ENCODE results near the gene MAMSTR.

Gene MAMSTR

DNA sequence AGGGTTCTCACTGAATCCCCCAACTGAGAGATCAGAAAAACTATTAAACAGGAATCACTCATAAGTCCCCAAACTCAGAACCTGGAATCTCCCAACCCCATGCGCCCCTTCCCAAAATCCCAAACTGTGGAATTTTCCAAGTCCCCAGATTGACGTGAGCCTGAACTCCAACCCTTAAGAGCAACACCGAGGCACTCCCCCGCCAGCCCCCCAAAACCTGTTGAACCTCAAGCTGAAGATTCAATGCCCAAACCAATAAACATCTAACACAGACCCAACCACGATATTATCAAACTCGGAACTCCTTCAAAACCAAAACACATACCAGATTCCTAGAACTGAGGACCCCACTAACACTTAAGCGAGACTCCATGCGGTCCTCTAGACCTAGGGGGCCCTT lies 26.6 kb upstream of the MAMSTR start:
- DNase-seq (ENCODE audit: low read depth) = no peak

DNA sequence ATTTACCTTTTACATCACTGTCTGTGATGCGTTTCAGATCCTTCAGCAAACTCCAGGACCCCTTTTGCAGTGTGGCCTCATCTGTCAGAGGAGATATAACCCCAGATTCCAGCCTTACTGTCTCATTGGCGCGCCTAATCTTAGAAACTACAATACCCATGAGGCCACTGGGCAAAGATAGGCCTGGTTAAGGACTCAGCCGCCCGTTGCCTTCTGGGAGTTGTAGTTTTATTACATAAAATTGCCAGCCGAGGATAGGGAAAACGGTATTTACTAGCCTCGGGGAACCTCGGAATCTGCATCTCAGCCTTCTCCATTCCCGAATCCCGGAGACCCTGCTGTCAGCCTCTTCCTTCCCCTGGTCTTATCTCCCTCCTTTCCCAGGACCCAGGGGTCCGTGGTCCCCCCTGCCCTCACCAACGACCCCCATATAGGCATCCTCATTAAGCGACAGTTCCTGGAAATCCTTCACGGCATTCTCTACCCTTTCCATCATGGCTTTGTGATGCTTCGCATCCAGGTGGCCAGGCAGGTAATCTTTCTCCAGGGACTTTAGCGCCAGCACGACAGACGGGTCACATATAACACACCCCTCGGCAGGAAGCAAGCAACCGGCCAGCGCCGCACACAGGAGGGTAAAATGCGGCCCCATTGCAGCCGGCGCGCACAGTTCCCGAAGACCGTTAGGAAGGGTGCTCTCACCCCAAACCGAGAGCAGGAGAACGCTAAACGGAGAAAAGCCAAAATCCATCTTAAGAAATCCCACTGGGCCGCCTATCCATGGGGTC lies 25.9 kb upstream of the MAMSTR start:
- peak; percentile 28 for DNase-seq (ENCODE audit: low read depth)

DNA sequence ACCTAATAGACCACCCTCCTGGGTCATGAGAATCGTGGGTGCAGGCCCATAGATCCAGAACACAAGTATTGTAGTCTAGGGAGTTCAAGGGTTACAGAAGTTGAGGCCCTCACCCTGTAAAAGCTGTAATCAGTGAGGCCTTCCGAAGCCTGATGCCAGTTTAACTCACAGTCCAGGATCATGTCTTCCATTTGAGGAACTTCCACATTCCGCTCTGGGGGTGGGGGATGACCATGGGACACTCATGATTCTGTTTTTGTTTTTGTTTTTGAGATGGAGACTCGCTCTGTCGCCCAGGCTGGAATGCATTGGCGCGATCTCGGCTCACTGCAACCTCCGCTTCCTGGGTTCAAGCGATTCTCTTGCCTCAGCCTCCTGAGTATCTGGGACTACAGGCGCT lies 22.6 kb upstream of the MAMSTR start:
- DNase-seq (ENCODE audit: low read depth) = no peak

DNA sequence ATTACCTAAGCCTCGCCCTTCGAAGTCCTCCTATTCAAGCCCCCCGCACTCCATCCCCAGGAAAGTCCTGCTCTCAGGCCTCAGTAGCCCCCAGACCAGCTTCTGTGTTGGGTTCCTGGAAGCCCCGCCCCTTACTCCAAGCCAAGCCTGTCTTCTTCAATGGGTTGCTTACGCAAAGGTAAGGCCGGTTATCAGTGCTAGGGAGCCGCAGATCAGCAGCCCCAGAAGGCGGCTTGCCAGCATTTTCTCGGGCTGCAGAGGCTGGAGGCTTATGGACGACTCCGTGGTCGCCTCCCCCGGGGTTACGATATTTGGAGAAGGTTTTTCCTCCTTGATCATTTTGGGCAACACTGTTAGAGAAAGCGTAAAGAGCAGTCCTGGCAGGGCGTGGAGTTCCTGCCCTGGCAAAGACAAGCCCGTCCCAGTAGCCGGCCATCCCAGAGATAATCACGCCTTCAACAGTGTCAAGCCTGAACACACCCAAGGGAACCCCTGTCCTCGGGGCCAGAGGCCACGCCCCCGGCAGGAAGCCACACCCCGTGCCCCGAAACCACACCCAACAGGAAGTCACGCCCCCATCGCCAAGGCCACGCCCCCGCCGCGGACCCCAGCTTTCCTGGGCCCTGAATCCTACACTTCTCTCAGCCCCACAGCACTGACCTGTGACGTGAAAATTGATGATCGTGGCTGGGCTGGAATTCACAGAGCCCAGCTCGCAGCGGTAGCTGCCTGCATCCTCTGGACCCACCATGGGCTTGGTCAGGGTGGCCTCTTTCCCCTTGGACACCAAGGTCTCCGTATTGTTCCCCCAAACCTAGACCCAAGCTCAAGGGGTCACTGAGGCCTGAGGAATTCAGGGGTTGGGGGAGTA lies 21.8 kb upstream of the MAMSTR start:
- no peak for DNase-seq (ENCODE audit: low read depth)

DNA sequence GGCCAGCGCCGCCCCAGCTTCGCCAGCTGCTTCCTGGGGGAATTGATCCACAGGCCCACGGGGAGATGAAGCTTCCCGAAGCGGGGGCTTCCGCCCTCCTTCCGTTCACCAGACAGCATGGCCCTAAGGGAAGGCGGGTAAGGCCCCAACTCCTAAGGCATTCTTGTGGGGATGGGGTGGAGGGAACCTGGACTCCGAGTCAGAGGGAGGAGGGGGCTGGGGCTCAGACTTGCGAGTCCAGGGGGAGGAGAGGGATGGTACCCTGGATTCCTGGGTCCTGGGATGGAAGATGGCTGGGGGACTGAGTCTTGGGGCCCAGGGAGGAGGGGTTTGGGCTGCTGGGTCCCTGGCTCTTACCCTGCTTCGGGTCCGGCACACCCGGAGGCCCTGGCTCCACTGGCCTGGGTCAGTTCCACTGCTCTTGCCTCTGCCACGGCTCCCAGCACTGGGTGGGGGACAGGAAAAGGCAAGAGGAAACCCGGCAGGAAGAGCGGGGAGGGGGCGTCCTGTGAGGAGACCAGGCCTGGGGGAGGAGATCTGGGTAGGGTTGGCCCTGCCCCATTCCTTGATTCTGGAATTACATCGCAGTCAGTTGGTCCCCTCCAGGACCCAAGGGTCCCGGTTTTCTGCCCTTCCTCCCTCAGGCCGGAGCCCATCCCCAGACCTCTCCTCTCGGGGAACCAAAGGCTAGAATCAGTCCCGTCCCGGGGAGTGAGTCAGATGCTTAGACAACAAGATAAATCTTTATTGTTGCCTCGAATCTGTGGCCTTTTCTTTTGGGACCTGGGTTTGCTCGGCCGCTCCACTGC lies 20.8 kb upstream of the MAMSTR start, which contains the start of gene RASIP1:
TSS of gene RASIP1 (minus strand) at position 447 of the 809 bp plus-strand sequence. CDS start at position 119, 328 bp downstream.
- no peak for DNase-seq (ENCODE audit: low read depth)

DNA sequence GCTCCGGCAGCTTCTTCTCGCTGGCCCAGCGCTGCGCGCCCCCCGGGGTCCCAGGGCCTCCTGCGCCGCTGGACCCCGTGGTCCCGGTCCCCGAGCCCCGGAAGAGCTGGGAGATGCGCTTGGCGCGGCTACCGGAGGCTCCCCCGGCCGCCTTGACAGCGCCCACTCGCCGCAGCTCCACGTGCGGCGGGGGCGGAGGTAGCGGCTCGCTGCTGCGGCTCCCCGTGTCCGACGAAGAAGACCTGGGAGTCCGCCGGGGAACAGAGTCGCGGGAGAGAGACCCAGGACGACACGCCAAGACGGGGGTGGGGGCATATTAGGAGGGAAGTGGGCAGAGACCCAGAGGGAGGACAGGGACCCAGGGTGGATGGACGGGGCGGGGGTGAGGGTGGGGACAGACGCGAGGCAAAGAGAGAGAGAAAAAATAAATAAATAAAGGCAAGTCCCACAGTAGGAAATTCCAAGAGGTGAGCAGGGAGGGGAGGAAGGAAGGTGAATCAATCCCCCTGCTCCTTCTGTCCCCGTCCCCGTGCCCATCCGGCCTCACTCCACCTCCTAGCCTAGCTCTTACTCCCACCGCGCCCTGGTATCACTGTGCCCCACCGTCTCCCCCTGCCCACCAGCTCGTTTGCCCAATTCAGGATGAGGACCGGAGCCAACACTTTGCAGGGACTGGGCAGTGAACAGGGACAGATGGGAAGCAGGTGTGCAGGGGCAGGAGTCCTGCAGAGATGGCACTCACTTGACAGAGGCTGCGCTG lies 20.1 kb upstream of the MAMSTR start:
- no peak for DNase-seq (ENCODE audit: low read depth)

DNA sequence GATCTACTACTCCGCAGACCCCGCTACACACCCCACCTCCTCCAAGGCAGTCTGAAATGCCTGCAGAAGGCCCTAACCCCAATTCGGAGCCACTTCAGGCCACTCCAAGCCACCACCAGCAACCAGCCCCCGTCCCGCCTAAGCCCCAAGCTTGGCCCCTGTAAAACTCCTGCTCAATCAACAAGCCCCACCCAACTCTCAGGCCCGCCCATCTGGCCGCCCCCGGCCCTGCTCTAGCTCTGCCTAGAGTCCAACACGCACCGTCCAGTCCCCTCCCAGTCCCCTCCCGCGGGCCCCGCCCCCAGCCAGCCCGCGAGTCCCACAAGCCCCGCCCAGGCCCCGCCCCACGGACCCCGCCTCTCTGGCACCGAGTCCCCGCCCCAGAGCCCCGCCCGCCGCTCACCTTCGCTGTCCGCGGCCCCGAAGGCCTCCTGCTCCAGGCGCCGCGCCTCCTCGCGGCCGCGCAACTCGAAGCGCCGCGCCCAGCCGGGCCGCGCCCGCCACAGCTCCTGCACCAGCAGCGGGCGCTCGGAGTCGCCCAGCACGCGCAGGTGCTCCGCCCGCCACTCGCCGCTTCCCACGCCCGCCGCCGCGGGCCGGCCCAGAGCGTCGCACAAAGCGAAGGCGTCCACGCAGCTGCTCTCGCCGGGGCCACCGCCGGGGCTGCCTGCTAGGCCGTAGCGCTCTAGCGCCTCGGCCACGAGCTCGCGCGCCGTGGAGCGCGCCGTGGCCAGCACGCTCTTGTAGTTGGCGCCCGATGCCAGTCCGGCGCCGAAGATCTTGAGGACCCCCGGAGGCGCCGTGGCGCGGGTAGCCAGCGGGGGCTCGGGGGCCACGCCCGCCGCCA lies 19.3 kb upstream of the MAMSTR start:
- peak; percentile 87 for DNase-seq (ENCODE audit: low read depth)

DNA sequence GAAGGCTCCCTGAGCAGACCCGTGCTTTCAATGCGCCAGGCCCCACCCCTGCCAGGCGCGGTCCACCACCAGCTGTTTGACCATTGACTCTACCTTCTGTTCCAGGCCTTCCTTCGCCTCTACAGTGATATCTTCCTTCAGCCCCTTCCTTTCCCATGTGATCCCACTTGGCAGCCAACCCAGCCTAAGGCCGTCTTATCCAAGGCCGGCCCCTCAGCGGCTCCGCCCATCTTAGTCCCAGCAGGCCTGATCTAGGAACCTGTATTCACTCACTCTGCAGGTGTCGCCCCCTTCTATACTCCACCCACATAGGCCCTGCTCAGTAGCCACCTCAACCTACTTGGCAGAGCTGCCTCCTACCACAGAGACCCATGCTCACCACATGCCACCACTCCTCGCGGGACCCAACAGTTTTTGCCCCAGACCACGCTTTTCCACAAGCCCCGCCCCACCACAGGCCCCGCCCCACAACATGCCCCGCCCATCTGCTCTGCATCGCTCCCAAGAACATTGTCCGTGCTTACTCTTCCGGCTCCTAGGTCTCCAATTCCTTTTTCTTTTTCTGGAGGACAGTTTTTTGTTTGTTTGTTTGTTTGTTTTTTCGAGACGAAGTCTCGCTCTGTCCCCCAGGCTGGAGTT lies 18.0 kb upstream of the MAMSTR start:
- no peak for DNase-seq (ENCODE audit: low read depth)

DNA sequence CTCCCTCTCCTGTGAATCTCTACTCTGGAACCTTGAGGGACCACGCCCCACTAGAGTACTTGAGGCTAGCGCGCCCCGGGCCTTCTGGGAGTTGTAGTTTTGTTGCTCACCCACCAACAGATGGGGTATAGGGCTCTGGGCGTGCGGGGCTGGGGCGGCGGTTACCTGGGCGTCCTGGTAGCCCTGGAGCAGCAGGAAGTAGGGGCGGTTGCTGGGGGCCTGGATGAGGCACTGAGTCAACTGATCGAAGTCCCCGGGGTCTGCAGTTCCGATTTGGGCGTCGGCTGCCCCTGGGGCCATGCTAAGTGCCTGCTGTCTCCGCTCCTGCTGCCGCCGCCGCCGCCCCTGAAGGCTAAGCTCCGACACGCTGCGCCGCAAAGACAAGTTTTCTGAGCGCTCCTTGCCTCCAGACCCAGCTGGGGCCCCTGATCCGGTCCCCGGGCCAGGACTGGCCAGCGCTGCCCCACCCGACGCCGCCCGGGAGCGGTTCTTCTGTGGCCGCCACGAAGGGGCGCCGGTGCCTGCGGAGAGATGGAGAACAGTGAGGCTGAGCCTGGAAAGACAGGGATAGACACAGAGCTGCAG lies 15.6 kb upstream of the MAMSTR start:
- DNase-seq (ENCODE audit: low read depth) = no peak

DNA sequence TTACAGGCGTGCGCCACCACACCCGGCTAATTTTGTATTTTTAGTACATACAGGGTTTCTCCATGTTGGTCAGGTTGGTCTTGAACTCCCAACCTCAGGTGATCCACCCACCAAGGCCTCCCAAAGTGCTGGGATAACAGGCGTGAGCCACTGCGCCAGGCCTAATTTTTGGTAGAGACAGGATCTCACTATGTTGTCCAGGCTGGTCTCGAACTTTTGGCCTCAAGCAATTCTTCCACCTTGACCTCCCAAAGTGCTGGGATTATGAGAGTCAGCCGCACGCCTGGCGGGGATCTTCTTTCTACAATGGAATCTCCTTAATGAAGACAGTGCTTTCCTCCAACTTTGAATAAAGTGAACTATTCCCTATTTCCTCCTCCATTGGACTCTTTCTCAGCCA lies 15.1 kb upstream of the MAMSTR start:
- no peak for DNase-seq (ENCODE audit: low read depth)

DNA sequence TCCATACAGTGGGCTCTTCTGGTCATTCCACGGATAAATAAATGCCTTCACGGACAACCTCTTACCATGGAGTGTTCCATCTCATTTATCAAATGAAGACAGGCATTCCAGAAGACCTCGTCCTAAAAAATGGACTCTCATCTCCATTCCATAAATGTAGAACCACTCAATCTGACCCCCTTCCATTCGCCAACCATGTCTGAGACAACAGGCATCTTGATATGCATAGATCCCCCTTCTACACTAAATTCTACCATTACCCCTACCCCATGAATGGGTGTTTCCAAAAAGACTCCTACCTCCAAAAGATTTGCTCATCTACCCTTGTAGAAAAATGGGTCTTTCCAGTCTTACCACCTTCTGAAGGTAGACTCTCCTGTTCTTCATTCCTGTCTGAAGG lies 11.9 kb upstream of the MAMSTR start:
- no peak for DNase-seq (ENCODE audit: low read depth)

DNA sequence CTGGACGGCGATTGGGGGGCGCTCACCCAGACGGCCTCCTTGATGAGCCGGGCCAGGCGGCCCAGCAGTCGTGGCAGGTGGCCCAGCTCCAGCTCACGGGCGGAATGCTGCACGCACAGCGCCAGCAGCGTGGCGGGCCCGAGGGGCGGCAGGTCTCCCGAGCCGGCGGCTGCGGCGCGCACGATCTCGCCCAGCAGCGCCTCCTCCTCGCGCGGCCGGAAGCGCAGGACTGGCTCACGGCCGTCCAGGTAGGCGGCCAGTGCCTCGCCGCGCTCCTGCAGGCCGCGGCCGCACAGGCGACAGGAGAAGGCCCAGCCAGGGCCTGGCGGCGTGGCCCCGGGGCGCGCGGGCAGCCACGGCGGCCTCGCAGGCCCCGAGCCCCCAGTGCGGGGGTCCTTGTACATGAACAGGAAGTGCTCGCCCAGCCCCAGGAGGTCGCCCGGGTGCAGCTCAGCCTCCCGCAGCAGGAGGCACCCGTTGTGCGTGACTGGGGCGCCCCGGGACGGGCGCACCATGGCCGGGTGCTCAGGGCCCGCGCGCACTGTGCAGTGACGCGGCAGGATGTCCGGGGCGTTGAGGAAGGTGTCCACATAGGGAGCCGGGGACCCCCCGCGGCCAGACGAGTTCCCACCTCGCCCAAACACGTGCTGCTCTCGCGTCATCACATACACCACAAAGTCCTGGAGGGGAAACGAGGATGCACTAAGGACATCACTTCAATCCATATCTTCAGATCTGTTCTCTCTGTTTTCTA lies 9.6 kb upstream of the MAMSTR start:
- DNase-seq (ENCODE audit: low read depth) = no peak

DNA sequence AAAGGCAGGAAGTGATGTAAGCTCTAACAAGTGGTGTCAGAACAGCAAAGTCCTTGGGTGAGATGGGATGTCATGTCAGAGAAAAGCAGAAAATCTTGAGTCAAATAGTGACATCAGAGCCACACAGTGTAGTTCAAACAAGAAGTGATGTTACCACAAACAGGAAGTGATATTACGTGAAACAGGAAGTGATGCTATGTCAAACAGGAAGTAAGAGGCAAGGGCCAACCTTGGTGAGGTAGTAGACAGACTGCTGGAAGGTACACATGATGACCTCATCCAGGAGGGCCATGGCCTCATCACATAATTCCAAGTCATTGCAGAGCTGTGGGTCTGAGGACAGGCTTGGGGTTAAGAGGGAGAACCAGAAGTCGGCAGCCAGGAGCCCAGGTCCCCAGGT lies 7.0 kb upstream of the MAMSTR start:
- no peak for DNase-seq (ENCODE audit: low read depth)

DNA sequence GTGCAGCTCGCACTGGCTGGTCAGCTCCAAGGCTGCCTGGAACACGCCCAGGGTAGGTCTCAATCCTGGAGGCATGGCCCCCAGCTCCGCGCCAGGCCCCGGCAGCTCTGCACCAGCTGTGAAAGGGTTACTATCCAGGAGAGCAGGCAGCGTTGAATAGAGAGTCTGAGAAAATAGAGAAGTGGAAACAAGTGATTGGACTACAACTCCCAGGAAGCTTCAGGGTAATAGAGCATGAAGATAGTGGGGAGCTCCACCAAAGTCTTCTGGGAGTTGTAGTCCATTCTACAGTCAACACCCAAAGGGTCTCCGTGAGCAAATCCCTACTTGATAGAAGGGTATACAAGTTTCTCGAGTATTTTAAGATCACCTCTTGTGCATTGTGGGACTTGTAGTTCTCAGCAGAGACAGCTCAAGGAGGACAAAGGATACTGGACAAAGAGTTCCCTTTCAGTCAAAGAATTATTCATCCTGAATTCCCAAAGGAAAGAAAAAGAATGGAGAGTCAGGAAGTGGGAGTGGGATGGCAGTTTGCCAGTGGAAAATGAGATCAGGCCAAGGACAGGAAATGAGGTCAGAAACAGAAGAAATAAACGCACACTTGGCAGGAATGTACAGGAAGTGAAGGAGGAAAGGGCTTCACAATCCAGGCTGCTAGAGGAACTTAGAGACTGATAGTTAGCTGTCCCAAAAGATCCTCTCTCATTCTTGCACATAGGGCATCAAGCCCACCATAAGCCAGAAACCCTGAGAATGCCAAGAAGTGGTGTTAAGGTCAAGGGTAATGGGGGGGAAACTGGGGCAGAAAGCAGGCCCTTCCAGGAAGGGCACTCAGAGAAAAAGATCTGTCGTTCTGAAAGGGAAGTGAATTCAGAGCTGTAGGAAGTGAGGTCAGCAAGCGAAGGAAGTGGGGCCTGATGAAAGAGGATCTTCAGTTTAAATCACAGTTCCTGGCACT lies 5.5 kb upstream of the MAMSTR start:
- DNase-seq (ENCODE audit: low read depth) = no peak

DNA sequence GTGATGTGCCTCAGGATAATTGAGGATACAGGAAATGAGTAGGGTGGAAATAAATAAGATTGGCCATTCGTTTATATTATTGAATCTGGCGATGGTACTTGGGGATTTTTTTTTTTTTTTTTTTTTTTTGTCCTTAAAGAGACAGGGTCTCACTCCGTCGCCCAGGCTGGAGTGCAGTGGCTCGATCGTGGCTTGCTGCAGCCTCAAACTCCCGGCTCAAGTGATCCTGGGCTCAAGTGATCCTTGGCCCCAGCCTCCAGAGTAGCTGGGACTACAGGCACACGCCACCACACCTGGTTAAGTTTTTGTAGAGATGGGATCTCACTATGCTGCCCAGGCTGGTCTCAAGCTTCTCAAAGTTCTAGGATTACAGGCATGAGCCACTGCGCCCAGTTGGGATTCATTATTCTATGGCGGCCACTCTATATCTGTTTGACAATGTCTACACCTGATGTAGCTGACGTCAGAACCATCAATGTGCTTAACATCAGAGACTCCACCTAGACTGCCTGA lies 2.7 kb upstream of the MAMSTR start:
- DNase-seq (ENCODE audit: low read depth) = no peak

DNA sequence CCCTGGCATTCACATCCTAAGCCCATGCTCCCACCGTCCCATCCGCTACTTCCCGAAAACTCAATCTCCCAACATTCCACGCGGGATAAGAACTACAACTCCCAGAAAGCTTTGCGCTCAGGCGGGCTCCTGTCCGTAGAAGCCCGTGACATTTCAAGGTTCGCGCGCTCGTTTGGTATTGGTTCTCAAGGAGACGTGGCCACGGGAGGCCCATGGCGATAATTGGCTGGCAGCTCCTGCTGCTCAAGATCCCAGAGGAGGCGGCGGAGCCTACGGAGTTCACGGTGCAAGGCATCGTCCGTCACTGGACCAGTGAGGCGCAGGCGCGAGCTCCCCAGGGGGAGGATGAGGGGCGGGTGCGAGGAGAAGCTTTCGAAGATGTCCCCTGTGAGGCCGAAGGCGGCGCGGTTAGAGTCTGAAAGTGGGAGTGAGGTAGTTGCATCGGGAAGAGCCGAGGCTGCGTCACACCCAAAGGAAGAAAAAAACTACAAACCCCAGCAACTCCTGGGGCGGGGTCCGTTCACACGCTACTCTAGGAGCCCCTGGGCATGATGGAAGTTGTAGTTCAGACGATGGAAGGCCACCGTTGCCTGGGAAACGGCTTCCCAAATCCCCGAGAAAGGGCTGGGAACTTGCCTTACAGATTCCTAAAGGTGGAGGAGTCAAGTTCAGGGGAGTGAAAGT lies 1.2 kb upstream of the MAMSTR start:
- DNase-seq (ENCODE audit: low read depth) = peak; percentile 81

DNA sequence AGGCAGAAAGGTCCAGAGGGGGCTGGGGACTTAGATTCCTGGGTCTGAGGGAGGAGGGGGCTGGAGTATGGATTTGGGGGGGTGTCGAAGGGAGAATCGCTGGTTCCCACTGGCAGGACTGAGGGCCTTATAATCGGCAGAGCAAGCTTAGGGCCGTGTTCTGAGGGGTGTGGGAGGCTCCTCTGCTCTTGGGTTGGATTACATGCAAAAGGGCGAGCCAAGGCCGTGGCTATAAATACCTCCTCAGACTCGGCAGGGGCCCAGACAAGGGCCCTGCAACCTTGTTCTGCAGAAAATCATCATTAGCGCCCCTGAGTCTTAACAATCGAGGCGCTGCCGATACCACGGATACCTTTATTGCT lies 707 bp upstream of the MAMSTR start:
- no peak for DNase-seq (ENCODE audit: low read depth)

Data from activated gamma-delta T cell treated with anti-CD3 and anti-CD28 coated beads, Interleukin-2, amount 50 U/mL, for 16 hours (primary cell).